Measurements from ENCODE around the gene LGALS7.
"Not testable (repeated sequence)": the region's sequence is repeated elsewhere in the genome, so short reads cannot be mapped to it uniquely, and the experiment has no call there.

Gene LGALS7

DNA sequence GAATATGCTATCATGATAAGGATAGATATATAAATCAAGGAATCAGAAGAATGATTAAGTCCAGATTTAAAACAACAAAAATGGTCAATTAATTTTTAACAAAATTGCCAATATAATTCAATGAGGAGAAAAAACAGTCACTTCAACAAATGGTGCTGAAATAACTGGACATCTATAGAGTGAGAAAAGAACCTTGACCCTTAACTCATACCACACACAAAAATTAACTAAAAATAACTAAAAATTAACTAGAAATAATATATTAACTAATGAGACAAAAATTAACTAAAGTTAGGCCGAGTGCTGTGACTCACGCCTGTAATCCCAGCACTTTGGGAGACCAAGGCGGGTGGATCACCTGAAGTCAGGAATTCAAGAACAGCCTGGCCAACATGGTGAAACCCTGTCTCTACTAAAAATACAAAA lies 9.5 kb downstream of the LGALS7 start:
- TF ChIP-seq CTCF (IDR thresholded peaks at IDR 0.05; ENCODE audit: low read length) = no peak
- no peak for TF ChIP-seq EZH2 (IDR thresholded peaks at IDR 0.05; ENCODE audit: borderline replicate concordance, low read length)
- H3K27ac ChIP-seq (ENCODE audit: low read depth, low read length, poor library complexity, severe bottlenecking) = no peak overlapping the region
- H3F3A ChIP-seq (ENCODE audit: insufficient read depth, low read length) = no peaks in the 10 kb centered on the region
- H3K4me1 ChIP-seq (ENCODE audit: insufficient read depth, low read length, severe bottlenecking) = no peaks in the 10 kb centered on the region
- no peaks in the 10 kb centered on the region; the same call in 1 of the 2 replicates for H3K27me3 ChIP-seq (ENCODE audit: insufficient read depth, low read length)
- H4K20me1 ChIP-seq (ENCODE audit: insufficient read depth, low read length) = no peaks in the 10 kb centered on the region
- H3K79me2 ChIP-seq (ENCODE audit: insufficient read depth, low read length) = no peaks in the 10 kb centered on the region
- H3K36me3 ChIP-seq (ENCODE audit: insufficient read depth, low read length) = no peaks in the 10 kb centered on the region
- H2AFZ ChIP-seq (ENCODE audit: low read length) = no peak overlapping the region
- no peak overlapping the region for H3K9ac ChIP-seq (ENCODE audit: low read length)
- H3K9me2 ChIP-seq (ENCODE audit: low read depth, low read length) = no peaks in the 10 kb centered on the region
- H3K4me3 ChIP-seq (ENCODE audit: low read depth, low read length, poor library complexity, severe bottlenecking) = no peak overlapping the region
- no peak overlapping the region for H3K4me2 ChIP-seq (ENCODE audit: low read length)
- H3K9me3 ChIP-seq (ENCODE audit: low read length) = no peaks in the 10 kb centered on the region

- not testable (repeated sequence) for H3K9me3 ChIP-seq (ENCODE audit: low read length); H3K27me3 ChIP-seq (ENCODE audit: insufficient read depth, low read length); H3K9ac ChIP-seq (ENCODE audit: low read length); H2AFZ ChIP-seq (ENCODE audit: low read length); H3K4me2 ChIP-seq (ENCODE audit: low read length); H3K36me3 ChIP-seq (ENCODE audit: insufficient read depth, low read length); H3K9me2 ChIP-seq (ENCODE audit: low read depth, low read length); H3K79me2 ChIP-seq (ENCODE audit: insufficient read depth, low read length); H3K27ac ChIP-seq (ENCODE audit: low read depth, low read length, poor library complexity, severe bottlenecking); H3K4me1 ChIP-seq (ENCODE audit: insufficient read depth, low read length, severe bottlenecking); H3F3A ChIP-seq (ENCODE audit: insufficient read depth, low read length); H4K20me1 ChIP-seq (ENCODE audit: insufficient read depth, low read length); H3K4me3 ChIP-seq (ENCODE audit: low read depth, low read length, poor library complexity, severe bottlenecking)
These were observed 11.4 kb downstream of the LGALS7 start for GRCh38 chr19:38761884-38762389.

DNA sequence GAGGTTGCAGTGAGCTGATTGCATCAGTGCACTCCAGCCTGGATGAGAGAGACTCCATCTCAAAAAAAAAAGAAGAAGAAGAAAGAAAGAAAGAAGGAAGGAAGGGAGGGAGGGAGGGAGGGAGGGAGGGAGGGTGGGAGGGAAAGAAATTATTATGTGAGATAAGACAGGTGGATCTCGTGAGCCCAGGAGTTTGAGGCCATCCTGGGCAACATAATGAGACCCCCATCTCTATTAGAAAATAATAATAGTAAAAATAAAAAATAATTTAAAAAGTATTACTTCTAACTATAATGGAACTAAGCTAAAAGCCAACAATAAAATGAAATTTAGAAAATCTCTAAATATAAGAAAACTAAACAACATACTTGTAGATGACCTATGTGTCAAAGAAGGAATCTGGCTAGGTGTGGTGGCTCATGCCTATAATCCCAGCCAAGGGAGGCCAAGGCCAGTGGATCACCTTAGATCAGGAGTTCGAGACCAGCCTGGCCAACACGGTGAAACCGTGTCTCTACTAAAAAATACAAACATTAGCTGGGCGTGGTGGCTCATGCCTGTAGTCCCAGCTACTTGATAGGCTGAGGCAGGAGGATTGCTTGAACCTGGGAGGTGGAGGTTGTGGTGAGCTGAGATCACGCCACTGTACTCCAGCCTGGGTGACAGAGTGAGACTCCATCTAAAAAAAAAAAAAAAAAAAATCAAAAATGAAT lies 12.4 kb downstream of the LGALS7 start:
- not testable (repeated sequence) for H2AFZ ChIP-seq (ENCODE audit: low read length); H3K36me3 ChIP-seq (ENCODE audit: insufficient read depth, low read length); H3K4me3 ChIP-seq (ENCODE audit: low read depth, low read length, poor library complexity, severe bottlenecking); H3K27me3 ChIP-seq (ENCODE audit: insufficient read depth, low read length); H3K9me2 ChIP-seq (ENCODE audit: low read depth, low read length); H3K4me2 ChIP-seq (ENCODE audit: low read length); H3K9ac ChIP-seq (ENCODE audit: low read length); H3K27ac ChIP-seq (ENCODE audit: low read depth, low read length, poor library complexity, severe bottlenecking); H3K9me3 ChIP-seq (ENCODE audit: low read length); H3F3A ChIP-seq (ENCODE audit: insufficient read depth, low read length); H3K79me2 ChIP-seq (ENCODE audit: insufficient read depth, low read length); H3K4me1 ChIP-seq (ENCODE audit: insufficient read depth, low read length, severe bottlenecking); H4K20me1 ChIP-seq (ENCODE audit: insufficient read depth, low read length)

- Histone ChIP-seq H3K36me3 (ENCODE audit: insufficient read depth, low read length) (no peaks in the 10 kb centered on the region), H2AFZ (ENCODE audit: low read length) (no peak overlapping the region), H4K20me1 (ENCODE audit: insufficient read depth, low read length) (no peaks in the 10 kb centered on the region), H3F3A (ENCODE audit: insufficient read depth, low read length) (no peaks in the 10 kb centered on the region), H3K27ac (ENCODE audit: low read depth, low read length, poor library complexity, severe bottlenecking) (no peak overlapping the region), H3K4me1 (ENCODE audit: insufficient read depth, low read length, severe bottlenecking) (no peaks in the 10 kb centered on the region), H3K9me2 (ENCODE audit: low read depth, low read length) (no peaks in the 10 kb centered on the region), H3K9ac (ENCODE audit: low read length) (no peak overlapping the region), H3K9me3 (ENCODE audit: low read length) (no peaks in the 10 kb centered on the region), H3K4me2 (ENCODE audit: low read length) (no peak overlapping the region), H3K27me3 (ENCODE audit: insufficient read depth, low read length) (no peaks in the 10 kb centered on the region), H3K4me3 (ENCODE audit: low read depth, low read length, poor library complexity, severe bottlenecking) (no peak overlapping the region), H3K79me2 (ENCODE audit: insufficient read depth, low read length) (no peaks in the 10 kb centered on the region)
- TF ChIP-seq EZH2 (IDR thresholded peaks at IDR 0.05; ENCODE audit: borderline replicate concordance, low read length) = no peak
- TF ChIP-seq CTCF (IDR thresholded peaks at IDR 0.05; ENCODE audit: low read length) = no peak
These were observed 13.7 kb downstream of the LGALS7 start for GRCh38 chr19:38759590-38760003.

GRCh38 chr19:38754196-38754595 lies 19.1 kb downstream of the LGALS7 start:
- not testable (repeated sequence) for H3K9ac ChIP-seq (ENCODE audit: low read length); H4K20me1 ChIP-seq (ENCODE audit: insufficient read depth, low read length); H3K9me3 ChIP-seq (ENCODE audit: low read length); H3F3A ChIP-seq (ENCODE audit: insufficient read depth, low read length); H3K4me2 ChIP-seq (ENCODE audit: low read length); H3K36me3 ChIP-seq (ENCODE audit: insufficient read depth, low read length); H3K4me3 ChIP-seq (ENCODE audit: low read depth, low read length, poor library complexity, severe bottlenecking); H3K27me3 ChIP-seq (ENCODE audit: insufficient read depth, low read length); H3K79me2 ChIP-seq (ENCODE audit: insufficient read depth, low read length); H3K9me2 ChIP-seq (ENCODE audit: low read depth, low read length); H3K27ac ChIP-seq (ENCODE audit: low read depth, low read length, poor library complexity, severe bottlenecking); H2AFZ ChIP-seq (ENCODE audit: low read length); H3K4me1 ChIP-seq (ENCODE audit: insufficient read depth, low read length, severe bottlenecking)

- not testable (repeated sequence) for H3K27ac ChIP-seq (ENCODE audit: low read depth, low read length, poor library complexity, severe bottlenecking); H3K4me2 ChIP-seq (ENCODE audit: low read length); H3K9me2 ChIP-seq (ENCODE audit: low read depth, low read length); H3K4me3 ChIP-seq (ENCODE audit: low read depth, low read length, poor library complexity, severe bottlenecking); H3K4me1 ChIP-seq (ENCODE audit: insufficient read depth, low read length, severe bottlenecking); H3K27me3 ChIP-seq (ENCODE audit: insufficient read depth, low read length); H3K36me3 ChIP-seq (ENCODE audit: insufficient read depth, low read length); H3K9me3 ChIP-seq (ENCODE audit: low read length); H3K79me2 ChIP-seq (ENCODE audit: insufficient read depth, low read length); H3K9ac ChIP-seq (ENCODE audit: low read length); H2AFZ ChIP-seq (ENCODE audit: low read length); H4K20me1 ChIP-seq (ENCODE audit: insufficient read depth, low read length); H3F3A ChIP-seq (ENCODE audit: insufficient read depth, low read length)
These were observed 19.5 kb downstream of the LGALS7 start for GRCh38 chr19:38753783-38754182.

All from OCI-LY1 (cell line).